Measurements from ENCODE around the gene SPRED1.

DNA sequence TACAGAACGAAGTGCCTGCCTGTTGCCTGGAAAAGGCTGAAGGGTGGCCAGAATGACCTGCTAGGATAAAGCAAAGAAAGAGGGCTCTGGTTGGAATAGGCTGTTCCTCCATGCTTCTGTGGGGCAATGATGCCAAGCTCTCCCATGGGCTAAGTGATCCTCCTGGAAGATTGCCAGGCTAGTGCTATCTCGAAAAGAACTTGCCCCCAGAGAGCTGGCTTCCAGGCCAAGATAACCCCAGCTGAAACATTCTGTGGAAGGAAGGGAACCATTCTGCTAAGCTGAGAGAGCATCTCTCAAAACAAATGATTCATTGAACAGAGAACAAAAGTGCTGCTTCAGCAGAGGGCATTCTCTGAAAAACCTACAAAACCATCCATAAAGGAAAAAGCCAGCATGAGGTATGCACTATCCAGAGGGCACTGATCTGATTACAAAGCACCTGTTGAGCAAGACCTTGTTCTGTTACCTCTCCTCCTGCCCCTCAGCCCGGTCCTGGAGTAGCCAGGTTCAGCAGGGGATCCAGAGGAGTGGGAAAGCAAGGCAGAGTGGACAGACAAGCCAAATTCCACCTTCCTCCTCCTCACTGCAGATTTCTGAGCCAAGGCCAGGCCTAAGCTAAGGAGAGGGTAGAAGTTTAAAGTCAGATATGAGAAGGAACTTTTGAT lies 31.9 kb upstream of the SPRED1 start:
- TF ChIP-seq, protein P1, sequence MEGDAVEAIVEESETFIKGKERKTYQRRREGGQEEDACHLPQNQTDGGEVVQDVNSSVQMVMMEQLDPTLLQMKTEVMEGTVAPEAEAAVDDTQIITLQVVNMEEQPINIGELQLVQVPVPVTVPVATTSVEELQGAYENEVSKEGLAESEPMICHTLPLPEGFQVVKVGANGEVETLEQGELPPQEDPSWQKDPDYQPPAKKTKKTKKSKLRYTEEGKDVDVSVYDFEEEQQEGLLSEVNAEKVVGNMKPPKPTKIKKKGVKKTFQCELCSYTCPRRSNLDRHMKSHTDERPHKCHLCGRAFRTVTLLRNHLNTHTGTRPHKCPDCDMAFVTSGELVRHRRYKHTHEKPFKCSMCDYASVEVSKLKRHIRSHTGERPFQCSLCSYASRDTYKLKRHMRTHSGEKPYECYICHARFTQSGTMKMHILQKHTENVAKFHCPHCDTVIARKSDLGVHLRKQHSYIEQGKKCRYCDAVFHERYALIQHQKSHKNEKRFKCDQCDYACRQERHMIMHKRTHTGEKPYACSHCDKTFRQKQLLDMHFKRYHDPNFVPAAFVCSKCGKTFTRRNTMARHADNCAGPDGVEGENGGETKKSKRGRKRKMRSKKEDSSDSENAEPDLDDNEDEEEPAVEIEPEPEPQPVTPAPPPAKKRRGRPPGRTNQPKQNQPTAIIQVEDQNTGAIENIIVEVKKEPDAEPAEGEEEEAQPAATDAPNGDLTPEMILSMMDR (IDR thresholded peaks at IDR 0.05) = no peak
- TF ChIP-seq POLR2A (IDR thresholded peaks at IDR 0.05) = no peak
